GM19099 (cell line): ENCODE data around the gene SPIRE2.

ENCODE experiments used
- POLR2A ChIP-seq: IDR thresholded peaks from 3 replicates; pipeline ENCODE4 v1.6.1; 2011; ENCODE audit warnings: low read depth; ENCODE audit not compliant: insufficient read length; ENCODE audit errors: extremely low read depth

Gene SPIRE2

DNA sequence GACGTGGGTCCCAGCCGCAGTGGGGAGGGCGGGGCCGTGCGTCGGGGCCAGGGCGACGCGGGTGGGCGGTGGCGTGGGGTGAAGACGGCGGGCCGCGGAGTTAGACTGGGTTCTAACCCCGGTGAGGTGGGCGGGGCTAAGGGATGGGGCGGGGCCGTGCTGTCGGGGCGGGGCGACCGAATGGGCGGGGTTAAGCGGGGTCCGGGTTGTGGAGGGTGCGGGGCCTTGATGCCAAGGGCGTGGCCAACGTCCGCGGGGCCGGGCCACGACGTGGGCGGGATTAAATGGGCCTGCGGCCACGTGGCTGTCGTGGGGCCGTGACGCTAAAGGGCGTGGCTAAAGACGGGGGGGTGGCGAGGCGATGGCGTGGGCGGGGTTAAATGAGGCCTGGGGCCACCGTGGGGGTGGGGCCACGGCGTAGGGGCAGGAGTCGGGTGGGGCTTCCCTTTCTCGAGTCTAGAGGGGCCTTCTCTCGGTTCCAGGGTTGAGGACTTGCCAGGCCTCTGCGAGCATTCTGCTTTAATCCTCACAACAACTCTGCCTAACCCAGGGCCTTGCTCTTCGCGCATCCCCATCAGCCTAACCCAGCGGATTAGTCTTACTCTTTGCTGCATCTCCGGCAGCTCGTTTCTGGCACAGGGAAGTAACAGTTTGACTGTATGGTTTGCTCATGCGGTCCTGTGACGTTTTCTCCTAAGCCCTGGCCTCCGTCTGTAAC, 45.9 kb downstream of the SPIRE2 start:
- no peak for TF ChIP-seq POLR2A

DNA sequence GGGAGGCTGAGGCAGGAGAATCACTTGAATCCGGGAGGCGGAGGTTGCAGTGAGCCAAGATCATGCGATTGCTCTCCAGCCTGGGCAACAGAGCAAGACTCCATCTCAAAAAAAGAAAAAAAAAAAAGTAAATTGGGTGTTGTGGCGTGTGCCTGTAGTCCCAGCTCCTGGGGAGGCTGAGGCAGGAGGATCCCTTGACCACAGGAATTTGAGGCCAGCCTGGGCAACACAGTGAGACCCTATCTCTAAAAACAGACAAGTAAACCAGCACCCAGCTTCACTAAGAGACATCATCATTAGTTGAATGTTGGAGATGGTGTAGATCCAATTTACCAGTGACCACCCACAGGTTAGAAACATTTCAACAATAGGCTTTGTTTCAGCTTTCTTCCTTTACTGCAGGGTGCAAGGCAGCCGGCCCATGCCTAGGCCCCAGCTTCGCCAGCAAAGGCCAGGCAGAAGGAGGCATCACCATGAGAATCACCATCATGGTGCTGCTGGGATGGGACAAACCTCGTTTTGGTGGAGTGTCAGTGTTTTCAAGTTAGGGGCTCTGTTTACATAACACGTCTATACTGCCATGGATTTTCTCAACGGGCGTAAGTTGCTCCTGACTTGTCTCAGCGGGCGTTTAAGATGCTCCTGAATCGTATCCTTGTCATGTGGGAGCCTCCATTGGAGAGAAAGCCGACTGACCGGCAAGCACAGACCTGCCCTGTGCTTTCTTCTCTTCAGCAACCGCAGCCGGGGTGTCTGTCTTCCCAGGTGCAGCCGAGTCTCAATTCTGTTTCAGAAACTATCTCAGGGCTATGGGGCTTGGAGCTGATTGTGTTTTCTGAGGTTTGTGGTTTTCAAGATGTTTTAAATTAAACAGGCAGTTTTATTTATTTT, 52.4 kb downstream of the SPIRE2 start:
- no peak for TF ChIP-seq POLR2A

DNA sequence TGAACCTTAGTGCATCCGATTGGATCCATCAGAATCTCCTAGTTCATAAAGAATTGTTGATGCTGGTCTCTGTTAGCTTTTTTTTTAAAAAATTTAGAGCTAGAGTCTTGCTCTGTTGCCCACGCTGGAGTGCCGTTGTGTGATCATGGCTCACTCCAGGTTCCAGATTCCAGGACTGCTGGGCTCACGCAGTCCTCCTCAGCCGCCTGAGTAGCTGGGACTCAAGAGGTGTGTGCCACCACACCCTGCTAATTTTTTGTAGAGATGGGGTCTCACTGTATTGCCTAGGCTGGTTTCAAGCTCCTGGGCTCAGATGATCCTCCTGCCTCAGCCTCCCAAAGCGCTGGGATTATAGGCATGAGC, 53.1 kb downstream of the SPIRE2 start:
- TF ChIP-seq POLR2A, result no peak

DNA sequence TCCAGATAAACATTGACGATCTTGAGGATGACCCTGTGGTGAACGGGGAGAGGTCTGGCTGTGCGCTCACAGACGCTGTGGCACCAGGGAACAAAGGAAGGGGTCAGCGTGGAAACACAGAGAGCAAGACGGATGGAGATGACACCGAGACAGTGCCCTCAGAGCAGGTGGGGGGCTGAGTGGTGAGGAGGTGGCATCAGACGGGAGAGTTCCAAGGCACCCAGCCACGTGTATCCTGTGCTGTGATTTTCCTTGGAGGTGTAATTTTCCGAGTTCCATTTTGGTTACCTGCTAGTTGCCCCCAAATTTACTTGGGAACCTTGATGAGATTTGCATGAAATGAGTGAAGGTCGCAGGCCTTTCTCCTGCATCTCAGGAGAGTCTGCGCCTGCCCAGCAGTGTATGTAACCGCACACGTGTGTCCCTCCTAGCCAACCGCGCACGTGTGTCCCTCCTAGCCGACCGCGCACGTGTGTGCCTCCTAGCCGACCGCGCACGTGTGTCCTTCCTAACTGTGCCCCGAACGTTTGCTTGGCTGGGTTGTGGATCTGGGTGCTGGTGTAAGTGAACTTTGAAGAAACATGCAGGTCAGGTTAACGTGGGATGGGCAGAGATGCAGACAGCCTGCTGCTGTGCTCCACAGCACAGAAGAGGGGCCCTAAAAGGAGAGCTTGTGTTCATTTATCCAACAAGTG, 55.2 kb downstream of the SPIRE2 start:
- TF ChIP-seq POLR2A, result no peak

DNA sequence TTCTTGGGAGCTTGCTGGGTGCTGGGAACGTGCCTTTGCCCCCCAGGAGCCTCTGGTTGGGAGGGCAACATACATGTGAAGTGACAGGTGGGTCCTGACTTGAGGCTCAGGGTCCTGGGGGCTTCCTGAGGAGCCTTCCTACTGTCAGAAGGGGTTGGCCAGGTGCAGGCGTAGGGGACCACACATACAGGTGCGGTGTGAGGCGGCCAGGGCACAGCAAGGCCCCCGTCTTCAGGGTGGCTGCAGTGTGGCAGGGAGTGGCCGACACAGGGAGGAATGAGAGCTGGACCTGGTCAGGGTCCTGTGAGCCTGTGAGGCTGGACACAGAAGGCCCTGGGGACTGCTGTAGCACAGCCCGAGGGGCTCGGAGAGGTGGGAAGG, 55.8 kb downstream of the SPIRE2 start:
- no peak for TF ChIP-seq POLR2A

DNA sequence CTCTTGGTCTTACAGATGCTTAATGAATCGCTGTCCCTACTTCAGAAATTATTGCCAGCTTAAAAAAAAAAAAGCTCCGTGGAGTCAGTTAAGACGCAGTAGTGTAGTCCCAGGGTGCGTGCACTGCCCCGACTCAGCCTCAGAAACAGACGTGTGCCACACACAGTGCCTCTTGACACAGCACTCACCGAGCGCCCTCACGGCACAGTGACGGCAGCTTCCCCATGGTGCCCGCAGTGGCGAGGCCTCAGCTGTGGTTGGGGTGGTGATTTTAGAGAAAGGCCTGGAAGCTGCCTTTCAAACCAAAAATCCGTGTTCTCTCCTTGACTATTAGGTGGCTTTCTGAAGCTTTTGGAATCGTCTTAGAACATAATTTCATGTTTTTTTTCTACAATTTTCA, 59.0 kb downstream of the SPIRE2 start:
- TF ChIP-seq POLR2A, result no peak

DNA sequence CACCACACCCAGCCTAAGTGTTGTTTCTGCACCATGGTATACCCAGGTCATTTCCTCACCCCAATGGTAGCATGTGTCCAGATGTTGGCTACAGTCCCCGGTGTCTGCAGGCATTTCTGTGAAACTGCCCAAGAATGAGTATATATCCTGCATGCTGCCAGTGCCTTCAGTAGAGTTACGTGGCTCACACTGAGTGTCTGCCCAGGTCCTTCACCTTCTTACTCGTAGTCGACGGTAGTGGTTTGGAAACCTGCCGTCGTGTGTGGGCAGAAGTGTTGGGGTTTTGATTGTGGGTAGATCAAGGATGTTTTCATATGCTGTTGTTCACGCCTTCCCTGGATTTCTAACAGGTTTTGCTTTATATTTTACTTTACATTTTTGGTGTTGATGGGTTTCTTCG, 61.9 kb downstream of the SPIRE2 start:
- no peak for TF ChIP-seq POLR2A

DNA sequence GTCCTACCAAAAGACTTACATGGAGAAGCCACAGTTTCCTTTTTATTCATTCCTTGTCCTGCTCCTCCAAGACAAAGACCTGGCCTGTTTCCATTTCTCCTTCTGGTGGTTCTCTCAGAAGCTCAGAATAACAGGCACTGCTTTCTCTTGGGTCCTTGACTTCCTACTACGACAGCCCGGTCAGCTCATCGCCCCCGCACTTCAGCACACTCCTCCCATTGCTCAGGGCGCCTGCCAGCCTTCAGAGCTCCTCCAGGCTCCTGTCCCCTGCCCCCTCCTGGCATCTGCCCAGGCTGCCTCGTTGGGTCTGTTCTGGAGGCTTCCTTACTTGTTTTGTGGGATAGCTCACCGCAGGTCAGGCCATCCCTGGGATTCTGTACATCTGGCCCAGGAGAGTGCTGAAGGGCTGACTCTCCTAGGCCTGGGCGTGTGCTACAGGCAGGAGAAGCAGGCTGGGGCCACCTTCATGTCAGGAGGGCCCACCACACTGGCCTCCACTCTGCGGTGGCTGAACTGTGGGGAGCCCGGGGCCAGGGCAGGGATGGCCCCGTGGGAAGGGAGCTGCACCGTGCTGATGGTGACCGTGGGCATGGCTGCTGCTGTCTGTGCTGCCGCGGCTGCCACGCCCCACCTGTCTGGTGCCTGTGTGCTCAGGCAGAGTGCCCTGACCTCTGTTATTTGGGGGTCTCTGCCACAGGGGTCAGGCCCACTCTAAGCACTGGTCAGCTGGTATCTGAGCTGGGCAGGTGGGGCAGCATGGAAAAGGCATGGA, 62.8 kb downstream of the SPIRE2 start:
- no peak for TF ChIP-seq POLR2A

DNA sequence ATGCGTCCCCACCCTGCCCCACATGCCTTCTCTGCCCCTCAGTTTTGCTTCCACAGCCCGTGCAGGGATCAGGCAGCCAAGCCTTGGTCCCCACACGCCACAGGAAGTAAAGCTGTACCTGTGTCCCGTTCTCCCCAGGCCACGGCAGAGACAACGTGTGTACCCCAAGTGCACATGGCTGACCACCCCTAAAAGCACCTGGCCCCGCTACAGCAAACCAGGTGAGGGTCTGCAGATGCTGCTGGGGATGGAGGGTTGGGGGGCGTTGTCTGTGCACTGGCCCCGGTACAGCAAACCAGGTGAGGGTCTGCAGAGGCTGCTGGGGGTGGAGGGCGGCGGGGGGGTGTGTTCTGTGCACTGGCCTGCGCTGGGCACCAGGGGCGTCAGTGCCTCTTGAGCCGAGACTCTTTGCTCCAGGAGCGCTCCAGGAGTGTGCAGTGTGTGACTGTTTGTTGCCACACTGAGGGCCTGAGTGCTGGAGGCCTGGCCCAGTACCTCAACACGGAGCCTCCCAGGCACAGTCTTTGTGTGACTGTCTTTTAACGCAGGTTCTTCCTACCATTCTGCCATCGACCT, 63.9 kb downstream of the SPIRE2 start:
- TF ChIP-seq POLR2A, result no peak

DNA sequence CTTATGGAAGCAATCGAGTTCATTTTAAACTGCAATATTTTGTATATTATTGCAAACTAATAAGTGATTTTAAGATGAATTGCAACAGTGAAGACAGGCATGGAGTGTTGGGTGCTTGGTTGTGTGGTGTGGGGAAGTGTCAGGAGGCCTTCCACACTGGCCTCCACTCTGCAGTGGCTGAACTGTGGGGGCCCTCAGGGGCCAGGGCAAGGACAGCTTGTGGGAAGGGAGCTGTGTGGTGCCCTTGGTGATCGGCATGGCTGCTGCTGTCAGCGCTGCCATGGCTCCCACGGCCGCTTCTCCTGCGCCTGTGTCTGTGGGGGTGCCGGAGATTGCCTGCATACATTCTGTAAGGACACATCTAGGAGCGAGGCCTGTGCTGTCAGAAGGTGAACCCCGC, 64.4 kb downstream of the SPIRE2 start:
- no peak for TF ChIP-seq POLR2A

DNA sequence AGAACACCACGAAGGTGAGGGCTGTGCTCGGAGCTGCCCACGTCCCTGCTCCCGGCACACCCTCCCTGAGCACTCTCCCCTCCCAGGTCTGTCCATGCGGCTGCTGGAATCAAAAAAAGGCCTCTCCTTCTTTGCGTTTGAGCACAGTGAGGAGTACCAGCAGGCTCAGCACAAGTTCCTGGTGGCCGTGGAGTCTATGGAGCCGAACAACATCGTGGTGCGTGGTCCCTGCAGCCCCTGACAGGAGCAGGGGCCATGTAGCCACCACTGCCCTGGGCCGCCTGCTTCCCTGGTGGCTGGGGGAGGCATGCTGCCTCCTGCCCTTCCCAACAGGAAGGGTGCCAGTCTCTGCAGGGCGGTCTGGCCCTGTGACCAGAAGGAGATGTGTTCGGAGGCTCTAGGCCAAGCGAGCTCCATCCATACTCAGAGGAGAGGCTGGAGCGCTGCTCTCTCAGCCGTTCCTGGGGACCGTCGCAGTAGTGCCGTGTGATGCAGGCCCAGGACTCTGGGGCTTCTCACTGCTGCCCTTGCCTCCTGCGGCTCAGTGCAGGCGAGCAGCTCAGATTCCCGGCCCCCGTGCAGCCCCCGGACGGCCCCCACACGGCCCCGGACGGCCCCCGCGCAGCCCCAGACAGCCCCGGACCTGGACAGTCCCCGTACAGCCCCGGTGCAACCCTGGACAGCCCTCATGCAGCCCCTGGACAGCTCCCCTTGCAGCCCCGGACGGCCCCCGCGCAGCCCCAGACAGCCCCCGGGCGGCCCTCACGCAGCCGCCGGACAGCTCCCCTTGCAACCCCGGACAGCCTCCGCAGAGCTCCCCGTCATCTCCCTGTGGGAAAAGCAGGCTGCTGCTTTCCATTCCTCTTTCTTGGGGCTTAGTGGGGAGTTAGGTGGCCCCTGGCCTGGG, 65.6 kb downstream of the SPIRE2 start:
- TF ChIP-seq POLR2A, result no peak

DNA sequence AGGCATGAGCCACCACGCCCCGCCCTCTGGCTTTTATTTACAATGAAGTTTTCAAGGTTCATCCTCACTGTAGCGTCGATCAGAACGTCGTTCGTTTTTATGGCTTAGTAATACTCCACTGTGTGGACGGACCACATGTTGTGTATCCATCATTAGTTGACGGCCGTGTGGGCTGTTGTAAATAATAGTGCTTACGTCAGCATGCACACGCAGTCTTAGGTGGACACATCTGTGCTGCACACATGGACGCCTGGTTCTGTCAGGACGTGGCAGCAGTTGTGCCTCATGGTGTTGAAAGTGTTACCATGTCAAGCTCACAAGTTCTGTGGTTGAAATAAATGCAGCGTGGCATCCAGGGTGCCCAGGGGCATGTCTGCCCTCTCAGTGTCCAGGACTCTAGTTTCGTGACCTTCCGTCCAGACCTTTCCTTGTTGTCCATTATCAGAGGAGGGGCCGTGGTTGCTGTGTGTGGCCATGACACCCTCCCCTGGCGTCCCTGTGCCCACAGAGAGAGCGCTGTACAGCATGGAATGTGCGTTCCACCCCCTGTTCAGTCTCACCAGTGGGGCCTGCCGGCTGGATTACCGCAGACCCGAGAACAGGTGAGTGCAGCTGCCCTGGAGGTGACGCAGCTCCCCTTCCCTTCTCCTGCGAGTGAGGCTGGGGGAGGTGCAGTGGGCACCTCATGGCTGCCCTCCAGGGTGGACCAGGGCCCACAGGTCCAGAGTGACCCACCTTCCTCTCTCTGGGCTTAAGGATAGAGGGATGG, 67.4 kb downstream of the SPIRE2 start:
- no peak for TF ChIP-seq POLR2A

DNA sequence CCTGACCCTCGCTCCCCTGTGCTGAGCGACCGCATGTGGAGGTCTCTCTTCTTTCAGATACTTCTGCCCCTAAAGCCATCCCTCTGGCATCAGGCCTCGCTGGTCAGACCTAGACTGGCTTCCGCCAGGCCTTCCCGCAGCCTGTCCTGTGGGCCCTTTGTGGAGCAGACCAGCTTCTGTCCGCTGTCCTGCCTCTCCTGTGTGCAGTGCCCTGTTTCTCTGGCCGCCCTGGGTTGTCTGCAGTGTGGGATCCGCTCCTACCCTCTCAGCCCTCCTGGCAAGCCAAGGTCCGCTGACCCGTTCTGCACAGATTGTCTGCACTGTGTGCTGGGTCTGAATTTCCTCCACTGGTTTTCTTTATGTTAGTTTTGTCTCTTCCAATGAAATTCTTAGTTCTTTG, 68.9 kb downstream of the SPIRE2 start:
- no peak for TF ChIP-seq POLR2A

DNA sequence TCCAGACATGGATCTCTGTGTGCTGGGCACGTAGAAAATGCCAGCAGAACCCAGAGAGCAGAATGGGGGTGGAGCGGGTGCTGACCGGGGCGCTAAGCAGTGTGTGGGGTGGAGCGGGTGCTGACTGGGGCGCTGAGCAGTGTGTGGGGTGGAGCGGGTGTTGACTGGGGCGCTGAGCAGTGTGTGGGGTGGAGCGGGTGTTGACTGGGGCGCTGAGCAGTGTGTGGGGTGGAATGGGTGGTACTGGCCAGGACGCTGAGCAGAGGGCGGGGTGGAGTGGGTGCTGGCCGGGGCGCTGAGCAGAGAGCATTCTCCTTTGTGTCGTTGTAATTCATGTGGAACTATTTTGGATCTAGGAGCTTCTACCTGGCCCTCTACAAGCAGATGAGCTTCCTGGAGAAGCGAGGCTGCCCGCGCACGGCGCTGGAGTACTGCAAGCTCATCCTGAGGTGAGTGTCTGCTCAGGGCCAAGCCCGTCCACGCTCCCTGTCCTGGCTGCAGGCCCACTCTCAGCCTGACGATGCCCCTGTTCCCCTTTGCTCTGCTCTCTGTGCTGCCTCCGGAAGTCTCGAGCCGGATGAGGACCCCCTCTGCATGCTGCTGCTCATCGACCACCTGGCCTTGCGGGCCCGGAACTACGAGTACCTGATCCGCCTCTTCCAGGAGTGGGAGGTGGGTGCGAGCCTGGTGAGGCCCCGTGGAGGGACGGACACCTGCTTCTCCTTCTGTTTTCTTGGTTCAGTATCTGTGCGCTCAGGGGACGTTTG, 70.1 kb downstream of the SPIRE2 start:
- no peak for TF ChIP-seq POLR2A
